ENCODE data around the gene FXYD2. TPM values are rescaled to one million over a fixed set of nuclear protein-coding genes. Genes with fewer than 3 reads are reported as not detected.

FXYD2 gene
- total RNA-seq, 2 experiments from 2014 or later: 3.1 to 4.4 TPM

DNA sequence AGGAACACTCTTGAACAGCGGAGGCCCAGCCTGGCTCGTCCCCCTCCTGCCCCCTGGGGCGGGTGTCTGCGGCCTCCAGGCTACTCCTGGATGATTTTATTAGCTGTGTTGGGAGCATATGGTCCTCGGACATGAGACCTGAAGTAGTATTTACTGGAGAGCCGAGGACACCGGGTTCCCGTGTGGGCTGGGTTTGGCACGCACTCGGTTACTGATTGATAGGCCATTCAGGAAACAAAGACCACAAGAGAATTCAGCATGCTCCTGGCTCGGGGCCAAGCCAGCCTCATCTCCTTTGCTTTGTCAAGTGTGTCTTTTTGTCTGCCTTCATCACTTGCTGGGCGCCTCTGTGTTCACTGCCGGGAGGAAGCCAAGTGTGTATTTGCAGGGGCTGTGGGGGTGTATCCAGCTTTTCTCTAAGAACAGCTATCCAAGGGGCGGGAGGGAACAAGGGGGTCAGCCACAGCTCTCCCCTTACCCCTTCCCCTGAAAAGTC lies 9.7 kb downstream of the FXYD2 start:
- ChIA-PET POLR2A (interaction anchor here (0.8 to 1.5 kb wide), 5 partner anchors 117 to 188 kb away, joined by 3 to 5 read pairs (median 3); partner anchors contain the start of gene IL10RA), CTCF (interaction anchor here (0.8 to 5.8 kb wide), 10 partner anchors 7 to 388 kb away, joined by 3 to 64 read pairs (median 4); no protein-coding TSS in a partner anchor)

DNA sequence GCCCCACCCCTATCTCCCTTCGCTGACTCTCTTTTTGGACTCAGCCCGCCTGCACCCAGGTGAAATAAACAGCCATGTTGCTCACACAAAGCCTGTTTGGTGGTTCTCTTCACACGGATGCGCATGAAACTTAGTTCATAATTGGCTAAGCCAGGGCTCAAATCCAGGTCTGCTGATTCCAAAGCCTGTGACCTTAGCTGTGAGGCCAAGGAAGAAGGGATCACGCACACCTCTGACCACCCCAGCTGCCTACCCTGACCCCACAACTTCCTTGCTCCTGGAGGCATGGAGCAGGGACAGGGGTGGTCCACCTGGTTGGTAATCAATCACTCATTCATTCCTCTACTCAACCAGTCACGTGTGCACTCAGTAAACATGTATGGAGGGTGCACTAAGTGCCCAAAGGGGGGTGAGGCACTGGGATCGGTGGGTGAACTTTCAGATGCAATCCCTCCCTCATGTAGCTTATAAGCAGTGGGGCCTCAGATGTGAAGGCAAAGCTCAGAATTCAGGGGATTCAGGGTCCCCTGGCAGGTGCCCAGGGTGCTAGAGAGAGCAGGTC lies 10.3 kb downstream of the FXYD2 start:
- POLR2A ChIA-PET: no interaction called here

DNA sequence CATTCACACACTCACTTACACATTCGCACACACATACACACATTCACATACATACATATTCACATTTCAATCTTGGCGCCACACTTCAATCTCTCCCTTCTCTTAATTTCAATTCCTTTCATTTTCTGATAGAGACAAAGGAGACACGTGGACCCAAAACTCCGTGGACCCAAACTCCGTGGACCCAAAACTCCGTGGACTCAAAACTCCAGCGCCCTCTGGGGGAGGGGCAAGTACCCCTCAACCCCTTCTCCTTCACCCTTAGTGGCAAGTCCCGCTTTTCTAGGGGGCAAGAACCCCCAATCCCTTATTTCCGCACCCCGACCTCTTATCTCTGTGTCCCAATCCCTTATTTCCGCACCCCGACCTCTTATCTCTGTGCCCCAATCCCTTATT lies 14.5 kb downstream of the FXYD2 start:
- POLR2A ChIA-PET: interaction anchor here (1.2 kb wide), 1 partner anchor 8 kb away, joined by 4 read pairs; no protein-coding TSS in a partner anchor
- CTCF ChIA-PET: interaction anchor here (1.3 to 8.2 kb wide), 5 partner anchors 12 to 243 kb away, joined by 4 to 45 read pairs (median 28); partner anchors contain the start of gene FXYD2

More for the DNA sequence above, 10.3 kb downstream of the FXYD2 start:
- CTCF ChIA-PET: interaction anchor here (1.3 to 4.2 kb wide), 2 partner anchors 9 to 133 kb away, joined by 4 to 34 read pairs; no protein-coding TSS in a partner anchor

GRCh38 chr11:117809236-117810055 lies 15.1 kb downstream of the FXYD2 start:
- ChIA-PET CTCF (interaction anchor here (0.6 to 8.2 kb wide), 9 partner anchors 8 to 244 kb away, joined by 3 to 64 read pairs (median 25); partner anchors contain the start of gene FXYD2), POLR2A (interaction anchor here (1.2 kb wide), 1 partner anchor 8 kb away, joined by 4 read pairs; no protein-coding TSS in a partner anchor)

- POLR2A ChIA-PET: interaction anchor here (1.2 kb wide), 1 partner anchor 9 kb away, joined by 4 read pairs; no protein-coding TSS in a partner anchor
- CTCF ChIA-PET: interaction anchor here (1.1 to 8.2 kb wide), 10 partner anchors 9 to 477 kb away, joined by 3 to 64 read pairs (median 18); partner anchors contain the start of gene FXYD2
These were observed 15.8 kb downstream of the FXYD2 start for GRCh38 chr11:117808784-117809183.

DNA sequence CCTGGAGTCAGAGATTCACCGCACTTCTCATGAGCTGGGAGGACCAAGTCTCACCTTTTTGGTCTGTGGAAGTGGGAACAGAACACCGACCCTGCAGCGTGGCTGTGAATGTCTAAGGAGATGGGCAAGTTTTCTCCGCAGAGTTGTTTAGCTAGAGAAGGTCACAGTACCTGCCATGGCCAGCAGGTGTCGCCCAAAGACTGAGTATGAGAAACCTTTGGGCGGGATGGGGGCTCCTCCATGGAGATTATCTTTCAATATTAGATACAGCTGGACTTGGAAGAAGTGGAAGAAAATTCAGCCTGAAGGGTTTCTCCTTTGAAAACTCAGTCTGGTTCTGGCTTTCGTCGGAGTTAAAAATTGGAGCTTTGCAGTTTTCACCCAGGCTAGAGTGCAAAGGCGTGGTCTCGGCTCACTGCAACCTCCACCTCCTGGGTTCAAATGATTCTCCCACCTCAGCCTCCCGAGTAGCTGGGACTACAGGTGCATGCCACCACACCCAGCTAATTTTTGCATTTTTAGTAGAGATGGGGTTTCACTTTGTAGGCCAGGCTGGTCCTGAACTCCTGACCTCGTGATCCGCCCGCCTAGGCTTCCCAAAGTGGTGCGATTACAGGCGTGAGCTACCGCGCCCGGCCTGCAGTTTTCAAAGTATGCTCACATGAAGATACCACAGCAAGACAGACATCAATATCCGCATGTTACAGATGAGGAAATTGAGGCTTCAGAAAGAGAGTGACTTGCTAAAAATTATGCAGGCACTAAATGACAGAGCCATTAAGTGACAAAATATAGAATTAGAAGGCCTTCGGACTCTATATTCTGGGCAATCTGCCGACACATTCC lies 16.8 kb downstream of the FXYD2 start:
- POLR2A ChIA-PET: interaction anchor here (0.8 kb wide), 1 partner anchor 9 kb away, joined by 6 read pairs; no protein-coding TSS in a partner anchor
- CTCF ChIA-PET: interaction anchor here (0.8 to 8.2 kb wide), 23 partner anchors 9 to 476 kb away, joined by 3 to 64 read pairs (median 4); partner anchors contain the start of genes FXYD2 and FXYD6

- POLR2A ChIA-PET: no interaction called here
- CTCF ChIA-PET: interaction anchor here (1.0 to 8.2 kb wide), 14 partner anchors 8 to 365 kb away, joined by 3 to 64 read pairs (median 9); partner anchors contain the start of gene FXYD2
These were observed 17.7 kb downstream of the FXYD2 start for GRCh38 chr11:117806846-117807245.

- ChIA-PET POLR2A (no interaction called here), CTCF (interaction anchor here (1.3 to 8.2 kb wide), 2 partner anchors 127 to 141 kb away, joined by 3 to 41 read pairs; no protein-coding TSS in a partner anchor)
These were observed 19.5 kb downstream of the FXYD2 start for GRCh38 chr11:117805045-117805444.

DNA sequence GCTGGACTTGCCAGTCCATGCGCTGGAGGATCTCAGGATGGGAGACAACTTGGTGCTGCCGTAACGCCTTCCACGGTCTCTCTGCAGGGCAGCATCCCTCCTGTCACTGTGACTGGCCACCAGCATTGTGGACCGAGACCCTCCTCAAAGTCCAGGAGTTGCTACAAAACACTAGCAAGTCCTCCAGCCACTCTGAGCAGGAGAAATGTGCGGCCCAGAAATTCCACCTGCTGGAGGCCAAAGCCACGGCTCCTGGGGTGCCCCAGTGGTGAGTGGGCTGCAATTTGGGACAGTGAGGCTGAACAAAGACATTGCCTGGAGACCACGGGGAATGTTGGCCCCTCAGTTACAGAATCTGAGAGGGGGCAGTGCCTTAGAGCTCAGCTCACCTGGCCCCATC lies 20.6 kb downstream of the FXYD2 start:
- POLR2A ChIA-PET: no interaction called here

DNA sequence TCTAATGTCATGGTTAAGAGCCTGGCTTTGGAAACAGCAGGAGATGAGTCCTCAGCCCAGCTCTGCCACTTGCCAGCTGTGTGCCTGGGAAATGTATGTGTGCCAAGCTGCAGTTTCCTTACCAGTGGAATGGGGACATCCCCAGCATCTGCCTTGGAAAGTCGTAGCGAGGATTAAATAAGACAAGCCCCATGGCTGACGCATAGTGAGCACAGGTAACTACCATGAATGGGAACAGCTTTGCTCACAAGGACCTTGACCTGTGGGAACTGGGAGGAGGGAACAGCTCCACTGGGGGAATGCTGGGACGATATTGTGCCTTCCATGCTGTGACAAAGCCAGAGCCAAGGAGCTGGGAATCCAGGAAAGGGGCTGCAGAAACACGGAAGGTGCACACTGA lies 24.9 kb downstream of the FXYD2 start:
- POLR2A ChIA-PET: no interaction called here
- CTCF ChIA-PET: interaction anchor here (1.1 to 2.7 kb wide), 2 partner anchors 8 to 253 kb away, joined by 3 to 11 read pairs; no protein-coding TSS in a partner anchor

More for the DNA sequence above, 20.6 kb downstream of the FXYD2 start:
- CTCF ChIA-PET: interaction anchor here (8.2 kb wide), 1 partner anchor 142 kb away, joined by 41 read pairs; no protein-coding TSS in a partner anchor

DNA sequence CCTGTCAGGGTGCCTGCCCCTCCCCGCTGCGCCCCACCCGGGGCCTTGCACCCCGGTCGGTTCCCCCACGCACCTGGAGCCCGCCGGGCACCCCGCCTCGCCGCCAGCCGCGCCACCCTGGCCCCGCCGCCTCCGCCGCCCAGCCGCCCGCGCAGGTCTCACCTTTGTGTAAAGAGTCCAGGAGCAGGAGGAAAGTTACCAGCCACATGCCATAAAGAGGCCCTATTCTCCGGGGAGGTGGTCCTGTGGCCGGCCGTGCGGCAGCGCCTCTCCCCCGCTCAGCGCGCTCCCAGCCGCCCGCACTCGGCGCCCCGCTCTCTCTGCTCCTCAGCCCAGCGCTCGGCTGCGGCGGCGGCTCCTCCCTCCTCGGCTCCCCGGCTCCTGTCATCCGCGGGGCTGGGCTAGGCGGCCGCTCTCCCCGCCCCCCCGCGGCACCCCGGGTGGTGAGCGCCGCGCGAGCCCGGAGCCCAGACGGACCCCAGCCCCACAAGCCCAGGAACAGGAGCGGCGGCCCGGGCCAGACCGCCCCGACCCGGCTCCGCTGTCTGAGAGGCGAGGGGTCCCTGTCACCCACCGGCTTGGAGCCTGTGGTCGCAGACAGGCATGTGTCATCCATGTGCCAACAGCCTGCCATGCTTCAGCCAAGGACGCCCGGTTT lies 27.5 kb downstream of the FXYD2 start, which contains the start of gene DSCAML1:
Gene DSCAML1, minus strand, starts transcription at position 345 of the 658 bp plus-strand sequence. Its CDS starts 137 bp downstream, at position 208.
- ChIA-PET POLR2A (no interaction called here), CTCF (interaction anchor here (2.7 kb wide), 1 partner anchor 11 kb away, joined by 11 read pairs; no protein-coding TSS in a partner anchor)

DNA sequence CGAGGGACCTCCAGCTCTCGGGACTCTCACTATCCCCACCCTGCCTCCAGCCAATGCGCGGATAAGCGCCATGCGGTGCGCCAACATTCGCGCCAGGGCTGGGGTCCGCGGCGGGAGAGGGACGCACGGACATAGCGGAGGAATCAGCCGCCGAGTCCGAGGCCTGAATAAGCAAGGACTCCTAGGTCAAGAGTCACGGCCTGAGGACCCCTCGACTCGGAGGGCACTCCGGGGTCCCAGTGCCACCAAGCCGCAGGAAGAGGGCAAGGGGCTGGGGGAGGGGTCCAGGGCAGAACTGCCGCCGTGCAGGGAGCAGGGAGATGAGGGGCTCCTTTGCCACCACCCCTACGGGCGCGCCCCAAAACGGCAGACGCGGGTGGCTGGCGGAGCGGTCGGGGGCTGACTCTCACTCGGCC lies 28.1 kb downstream of the FXYD2 start:
- CTCF ChIA-PET: interaction anchor here (1.3 kb wide), 1 partner anchor 12 kb away, joined by 3 read pairs; no protein-coding TSS in a partner anchor
- POLR2A ChIA-PET: no interaction called here

GRCh38 chr11:117795638-117796455 lies 28.7 kb downstream of the FXYD2 start:
- ChIA-PET POLR2A (no interaction called here), CTCF (interaction anchor here (1.3 kb wide), 1 partner anchor 12 kb away, joined by 3 read pairs; no protein-coding TSS in a partner anchor)

GRCh38 chr11:117794772-117795629 lies 29.5 kb downstream of the FXYD2 start:
- POLR2A ChIA-PET: no interaction called here
- CTCF ChIA-PET: interaction anchor here (1.3 kb wide), 1 partner anchor 13 kb away, joined by 3 read pairs; no protein-coding TSS in a partner anchor

DNA sequence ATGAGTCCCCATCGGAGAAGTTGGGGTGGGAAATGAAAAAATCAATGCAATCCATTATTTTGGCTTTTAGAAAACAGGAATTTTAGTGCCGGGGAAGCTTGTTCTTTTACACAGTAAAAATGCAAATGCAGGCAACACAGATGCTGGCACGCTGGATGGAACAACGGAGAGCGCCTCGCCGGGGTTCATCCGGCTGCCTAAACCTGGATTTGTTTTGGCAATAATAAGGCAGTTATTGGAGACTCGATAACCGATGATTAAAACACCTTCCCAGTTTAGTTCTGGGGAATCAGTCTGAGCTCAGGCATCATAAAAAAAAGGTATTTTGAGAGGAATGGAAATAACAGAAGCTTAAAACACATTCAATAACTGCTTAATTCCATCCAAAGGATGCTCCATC lies 30.4 kb downstream of the FXYD2 start:
- ChIA-PET POLR2A (no interaction called here), CTCF (interaction anchor here (1.3 to 2.0 kb wide), 2 partner anchors 13 to 123 kb away, joined by 3 to 7 read pairs; no protein-coding TSS in a partner anchor)

GRCh38 chr11:117793583-117793982 lies 31.0 kb downstream of the FXYD2 start:
- CTCF ChIA-PET: interaction anchor here (1.3 to 2.0 kb wide), 2 partner anchors 14 to 123 kb away, joined by 3 to 7 read pairs; no protein-coding TSS in a partner anchor
- POLR2A ChIA-PET: no interaction called here

All from activated CD8-positive, alpha-beta memory T cell treated with anti-CD3 and anti-CD28 coated beads for 36 hours (primary cell).